ENCODE results near the gene PSAT1.

PSAT1 gene

GRCh38 chr9:78319197-78320029, 22.5 kb downstream of the PSAT1 start:
- TF ChIP-seq POLR2AphosphoS5 (IDR thresholded peaks at IDR 0.05; ENCODE audit: low read depth, low read length) (no peak), REST (IDR thresholded peaks at IDR 0.05; ENCODE audit: insufficient read depth in 1 of 2, low read depth in 2 of 2, low read length in 2 of 2) (no peak), FOXP2 (optimal IDR thresholded peaks at IDR 0.05; ENCODE audit: borderline replicate concordance, extremely low read depth, extremely low read length, insufficient read depth) (no peak), SIN3A (IDR thresholded peaks at IDR 0.05; ENCODE audit: borderline replicate concordance, insufficient read depth, low read length) (no peak), TAF1 (IDR thresholded peaks at IDR 0.05; ENCODE audit: borderline replicate concordance, insufficient read depth, low read length) (no peak)

- TF ChIP-seq REST (IDR thresholded peaks at IDR 0.05; ENCODE audit: insufficient read depth in 1 of 2, low read depth in 2 of 2, low read length in 2 of 2) (no peak), TAF1 (IDR thresholded peaks at IDR 0.05; ENCODE audit: borderline replicate concordance, insufficient read depth, low read length) (no peak), FOXP2 (optimal IDR thresholded peaks at IDR 0.05; ENCODE audit: borderline replicate concordance, extremely low read depth, extremely low read length, insufficient read depth) (no peak), POLR2AphosphoS5 (IDR thresholded peaks at IDR 0.05; ENCODE audit: low read depth, low read length) (no peak), SIN3A (IDR thresholded peaks at IDR 0.05; ENCODE audit: borderline replicate concordance, insufficient read depth, low read length) (no peak)
Observed at GRCh38 chr9:78320030-78320693, 23.2 kb downstream of the PSAT1 start.

- TF ChIP-seq POLR2AphosphoS5 (IDR thresholded peaks at IDR 0.05; ENCODE audit: low read depth, low read length) (no peak), SIN3A (IDR thresholded peaks at IDR 0.05; ENCODE audit: borderline replicate concordance, insufficient read depth, low read length) (no peak), REST (IDR thresholded peaks at IDR 0.05; ENCODE audit: insufficient read depth in 1 of 2, low read depth in 2 of 2, low read length in 2 of 2) (no peak), FOXP2 (optimal IDR thresholded peaks at IDR 0.05; ENCODE audit: borderline replicate concordance, extremely low read depth, extremely low read length, insufficient read depth) (no peak), TAF1 (IDR thresholded peaks at IDR 0.05; ENCODE audit: borderline replicate concordance, insufficient read depth, low read length) (no peak)
Observed at GRCh38 chr9:78320875-78321496, 24.1 kb downstream of the PSAT1 start.

- no peak for TF ChIP-seq REST (IDR thresholded peaks at IDR 0.05; ENCODE audit: insufficient read depth in 1 of 2, low read depth in 2 of 2, low read length in 2 of 2)
- TF ChIP-seq POLR2AphosphoS5 (IDR thresholded peaks at IDR 0.05; ENCODE audit: low read depth, low read length): no peak
- TF ChIP-seq SIN3A (IDR thresholded peaks at IDR 0.05; ENCODE audit: borderline replicate concordance, insufficient read depth, low read length): no peak
- no peak for TF ChIP-seq TAF1 (IDR thresholded peaks at IDR 0.05; ENCODE audit: borderline replicate concordance, insufficient read depth, low read length)
- TF ChIP-seq FOXP2 (optimal IDR thresholded peaks at IDR 0.05; ENCODE audit: borderline replicate concordance, extremely low read depth, extremely low read length, insufficient read depth): no peak
Observed at GRCh38 chr9:78321505-78321904, 24.6 kb downstream of the PSAT1 start.
